PC-3 (cell line): Measurements from ENCODE around the gene GHRL. TPM values are rescaled to one million over a fixed set of nuclear protein-coding genes. Genes with fewer than 3 reads are reported as not detected.

Experiments used
- ATAC-seq: fragments of 200-7000 bp; cut with Tn5 transposase; 2 replicates; pipeline ENCODE4 v1.9.1; 2020; ENCODE audit warnings: mild to moderate bottlenecking, moderate library complexity
- BruUV-seq: library from RNA; stranded (reverse); fragments of 400-500 nt; replicated peaks from 2 replicates; lab custom pipeline; 2021; lab: Mats Ljungman, UMichigan
- CTCF ChIA-PET: fragments of 300-600 bp; sonication (Branson Sonifier 250); formaldehyde crosslinking; loops from one replicate; lab custom pipeline; 2022; ENCODE audit warnings: antibody characterized with exemption; lab: Charles Lee
- POLR2A ChIA-PET: fragments of 300-600 bp; sonication (Branson Sonifier 250); formaldehyde crosslinking; loops from one replicate; lab custom pipeline; 2022; ENCODE audit warnings: antibody characterized with exemption; ENCODE audit not compliant: unreplicated experiment; lab: Charles Lee
- DNase-seq: peaks from one replicate; pipeline ENCODE4 v3.0.0-alpha.2; 2015
- H2AFZ ChIP-seq: fragments of 300-600 bp; sonication (generic); 2 replicates; pipeline ENCODE4 v1.6.0; 2016; ENCODE audit warnings: antibody characterized with exemption, low read length
- H3F3A ChIP-seq: fragments of 300-600 bp; sonication (generic); one replicate; pipeline ENCODE4 v1.6.0; 2017; ENCODE audit warnings: antibody characterized with exemption, low read length, control low read depth, mild to moderate bottlenecking; ENCODE audit not compliant: unreplicated experiment
- H3K27ac ChIP-seq: fragments of 300-600 bp; sonication (generic); 2 replicates; pipeline ENCODE4 v1.5.1; 2016; ENCODE audit warnings: mild to moderate bottlenecking, low read length
- H3K27me3 ChIP-seq: fragments of 300-600 bp; sonication (generic); 2 replicates; pipeline ENCODE4 v1.6.1; 2016; ENCODE audit warnings: low read length, mixed read lengths
- H3K36me3 ChIP-seq: fragments of 300-600 bp; sonication (generic); 2 replicates; pipeline ENCODE4 v1.6.1; 2016; ENCODE audit warnings: low read depth, mixed run types, low read length, mixed read lengths
- H3K4me1 ChIP-seq: fragments of 300-600 bp; sonication (generic); 2 replicates; pipeline ENCODE4 v1.5.1; 2016; ENCODE audit warnings: low read length; ENCODE audit not compliant: insufficient read depth
- H3K4me2 ChIP-seq: fragments of 300-600 bp; sonication (generic); 2 replicates; pipeline ENCODE4 v1.6.0; 2016; ENCODE audit warnings: low read length
- H3K4me3 ChIP-seq: fragments of 300-600 bp; sonication (generic); 2 replicates; pipeline ENCODE4 v1.5.1; 2016; ENCODE audit warnings: mild to moderate bottlenecking, low read length, mixed read lengths
- H3K79me2 ChIP-seq: fragments of 300-600 bp; sonication (generic); 2 replicates; pipeline ENCODE4 v1.6.1; 2017; ENCODE audit warnings: low read length, mixed read lengths
- H3K9ac ChIP-seq: fragments of 300-600 bp; sonication (generic); 2 replicates; pipeline ENCODE4 v1.6.0; 2016; ENCODE audit warnings: mild to moderate bottlenecking, low read length
- H3K9me2 ChIP-seq: fragments of 300-600 bp; sonication (generic); replicated peaks from 2 replicates; pipeline ENCODE4 v1.6.1; 2016; ENCODE audit warnings: mixed run types, low read length, mixed read lengths
- H3K9me3 ChIP-seq: fragments of 300-600 bp; sonication (generic); 2 replicates; pipeline ENCODE4 v1.6.1; 2016; ENCODE audit warnings: low read length, mixed read lengths
- H4K20me1 ChIP-seq: fragments of 300-600 bp; sonication (generic); 2 replicates; pipeline ENCODE4 v1.6.1; 2016; ENCODE audit warnings: low read length, mixed read lengths
- CTCF ChIP-seq: fragments of 300-600 bp; sonication (generic); conservative IDR thresholded peaks from 2 replicates; pipeline ENCODE4 v1.5.1; 2017; ENCODE audit warnings: antibody characterized with exemption, low read depth, mild to moderate bottlenecking, low read length
- EZH2 ChIP-seq: fragments of 300-600 bp; sonication (generic); IDR thresholded peaks from one replicate; pipeline ENCODE4 v1.6.1; 2017; ENCODE audit warnings: antibody characterized with exemption, mild to moderate bottlenecking, low read length; ENCODE audit not compliant: unreplicated experiment
- EZH2phosphoT487 ChIP-seq: fragments of 300-600 bp; sonication (generic); IDR thresholded peaks from 2 replicates; pipeline ENCODE4 v1.6.1; 2018; ENCODE audit warnings: mild to moderate bottlenecking, antibody characterized with exemption, low read length, borderline replicate concordance
- intact Hi-C: fragments of 100-400 bp; cut with micrococcal nuclease; formaldehyde crosslinking; loops from 2 replicates; pipeline ENCODE4 v1.9.0; 2023
- total RNA-seq: library from RNA; depleted of rRNA; stranded (reverse); fragments of >200 nt; gene quantifications from 2 replicates; pipeline ENCODE4 v1.2.3, GENCODE V29; 2014

Gene GHRL
- total RNA-seq, 1 experiment from 2014 or later = not detected

- Histone ChIP-seq H3K79me2 (peaks cover 32% of the 10 kb centered on the region), H3K9me3 (no peaks in the 10 kb centered on the region), H3K36me3 (peaks cover 36% of the 10 kb centered on the region), H3K27ac (no peak overlapping the region), H3K9ac (peak overlapping the region; percentile 96), H2AFZ (no peak overlapping the region), H3K4me2 (peak overlapping the region; percentile 92), H3K4me1 (no peaks in the 10 kb centered on the region; the same call in 1 of the 2 replicates), H3K4me3 (peak overlapping the region; percentile 87), H3F3A (no peaks in the 10 kb centered on the region), H3K9me2 (no peaks in the 10 kb centered on the region), H3K27me3 (0 out of 2 replicates have a peak, but pooled peaks cover 4% of the 10 kb centered on the region), H4K20me1 (peaks cover 15% of the 10 kb centered on the region; the same call in 1 of the 2 replicates)
- CTCF ChIA-PET = no interaction called here
- DNase-seq (no peak), ATAC-seq (no peak)
- BruUV-seq = no TSS peak
- intact Hi-C loops = no loop called here
- POLR2A ChIA-PET = interaction anchor here (0.6 kb wide), 1 partner anchor 34 kb away, joined by 3 read pairs; no protein-coding TSS in a partner anchor
- TF ChIP-seq EZH2 (no peak), CTCF (no peak), EZH2phosphoT487 (no peak)
Observed at GRCh38 chr3:10319804-10320203, 27.1 kb upstream of the GHRL start.

- intact Hi-C loops = no loop called here
- Histone ChIP-seq H3F3A (no peaks in the 10 kb centered on the region), H3K79me2 (peaks cover 32% of the 10 kb centered on the region), H3K9me2 (no peaks in the 10 kb centered on the region), H3K27ac (no peak overlapping the region), H3K36me3 (peaks cover 41% of the 10 kb centered on the region), H3K9me3 (no peaks in the 10 kb centered on the region), H3K27me3 (no peaks in the 10 kb centered on the region), H3K4me1 (no peaks in the 10 kb centered on the region; the same call in 1 of the 2 replicates), H4K20me1 (peaks cover 15% of the 10 kb centered on the region; the same call in 1 of the 2 replicates), H3K4me3 (peak overlapping the region; percentile 87), H3K4me2 (peak overlapping the region; percentile 92), H2AFZ (no peak overlapping the region), H3K9ac (no peak overlapping the region; the same call in 1 of the 2 replicates)
- CTCF ChIA-PET = no interaction called here
- TF ChIP-seq EZH2phosphoT487 (no peak), EZH2 (no peak), CTCF (no peak)
- ATAC-seq (no peak), DNase-seq (no peak)
- POLR2A ChIA-PET = interaction anchor here (0.6 kb wide), 1 partner anchor 33 kb away, joined by 3 read pairs; no protein-coding TSS in a partner anchor
- no TSS peak for BruUV-seq
Observed at GRCh38 chr3:10319251-10319650, 26.5 kb upstream of the GHRL start.

GRCh38 chr3:10317961-10318350 is 25.2 kb upstream of the GHRL start:
- ATAC-seq = no peak
- CTCF ChIA-PET = no interaction called here
- intact Hi-C loops = no loop called here
- Histone ChIP-seq H2AFZ (no peak overlapping the region), H3K4me1 (no peaks in the 10 kb centered on the region; the same call in 1 of the 2 replicates), H3K27me3 (no peaks in the 10 kb centered on the region), H4K20me1 (peaks cover 15% of the 10 kb centered on the region; the same call in 1 of the 2 replicates), H3K27ac (no peak overlapping the region), H3K4me3 (no peak overlapping the region), H3K9me2 (no peaks in the 10 kb centered on the region), H3F3A (no peaks in the 10 kb centered on the region), H3K9me3 (no peaks in the 10 kb centered on the region), H3K79me2 (peaks cover 32% of the 10 kb centered on the region), H3K9ac (no peak overlapping the region), H3K36me3 (peaks cover 50% of the 10 kb centered on the region), H3K4me2 (no peak overlapping the region)
- POLR2A ChIA-PET = no interaction called here
- TF ChIP-seq CTCF (no peak), EZH2phosphoT487 (no peak), EZH2 (no peak)
- BruUV-seq = no TSS peak
- DNase-seq = no peak
